Neural cell (in vitro differentiated cells): ENCODE results near the gene ATF7IP2.

Experiments
- EP300 ChIP-seq: fragments of 450-650 bp; conservative IDR thresholded peaks from 2 replicates; pipeline ENCODE4 v1.6.1; 2014; ENCODE audit warnings: antibody characterized with exemption, mild to moderate bottlenecking, moderate library complexity; ENCODE audit not compliant: poor library complexity, severe bottlenecking
- POLR2AphosphoS5 ChIP-seq: IDR thresholded peaks from 2 replicates; pipeline ENCODE4 v1.6.1; 2012
- RAD21 ChIP-seq: fragments of 450-650 bp; conservative IDR thresholded peaks from 2 replicates; pipeline ENCODE4 v1.6.1; 2014; ENCODE audit warnings: antibody characterized with exemption, mild to moderate bottlenecking, moderate library complexity
- TF ChIP-seq, protein P1 (sequence below): fragments of 450-650 bp; IDR thresholded peaks from 2 replicates; pipeline ENCODE4 v1.5.1; 2014; ENCODE audit warnings: antibody characterized with exemption, mild to moderate bottlenecking, moderate library complexity; ENCODE audit not compliant: poor library complexity, severe bottlenecking

DNA sequence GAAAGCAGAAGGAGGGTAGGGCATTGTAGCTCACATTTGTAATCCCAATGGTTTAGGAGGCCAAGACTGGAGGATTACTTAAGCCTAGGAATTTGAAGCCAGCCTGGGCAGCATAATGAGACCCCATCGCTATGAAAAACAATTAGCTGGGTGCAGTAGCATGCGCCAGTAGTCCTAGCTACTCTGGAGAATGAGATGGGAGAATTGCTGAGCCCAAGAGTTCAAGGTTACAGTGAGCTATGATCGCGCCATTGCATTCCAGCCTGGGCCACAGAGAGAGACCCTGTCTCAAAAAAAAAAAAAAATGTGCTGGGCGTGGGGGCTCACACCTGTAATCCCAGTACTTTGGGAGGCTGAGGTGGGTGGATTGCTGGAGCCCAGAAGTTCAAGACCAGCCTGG lies 5.0 kb downstream of the ATF7IP2 start:
- no peak for TF ChIP-seq RAD21
- TF ChIP-seq EP300, result no peak
- TF ChIP-seq, protein P1, sequence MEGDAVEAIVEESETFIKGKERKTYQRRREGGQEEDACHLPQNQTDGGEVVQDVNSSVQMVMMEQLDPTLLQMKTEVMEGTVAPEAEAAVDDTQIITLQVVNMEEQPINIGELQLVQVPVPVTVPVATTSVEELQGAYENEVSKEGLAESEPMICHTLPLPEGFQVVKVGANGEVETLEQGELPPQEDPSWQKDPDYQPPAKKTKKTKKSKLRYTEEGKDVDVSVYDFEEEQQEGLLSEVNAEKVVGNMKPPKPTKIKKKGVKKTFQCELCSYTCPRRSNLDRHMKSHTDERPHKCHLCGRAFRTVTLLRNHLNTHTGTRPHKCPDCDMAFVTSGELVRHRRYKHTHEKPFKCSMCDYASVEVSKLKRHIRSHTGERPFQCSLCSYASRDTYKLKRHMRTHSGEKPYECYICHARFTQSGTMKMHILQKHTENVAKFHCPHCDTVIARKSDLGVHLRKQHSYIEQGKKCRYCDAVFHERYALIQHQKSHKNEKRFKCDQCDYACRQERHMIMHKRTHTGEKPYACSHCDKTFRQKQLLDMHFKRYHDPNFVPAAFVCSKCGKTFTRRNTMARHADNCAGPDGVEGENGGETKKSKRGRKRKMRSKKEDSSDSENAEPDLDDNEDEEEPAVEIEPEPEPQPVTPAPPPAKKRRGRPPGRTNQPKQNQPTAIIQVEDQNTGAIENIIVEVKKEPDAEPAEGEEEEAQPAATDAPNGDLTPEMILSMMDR, result no peak
- no peak for TF ChIP-seq POLR2AphosphoS5
